GM13976 (cell line): Measurements from ENCODE around the gene C14orf180.

Experiments used
- DNase-seq: peaks from one replicate; pipeline ENCODE4 v3.0.0; 2012; ENCODE audit warnings: low spot score
- in situ Hi-C: fragments of 300-500 bp; cut with MboI; formaldehyde crosslinking; loops from one replicate; pipeline ENCODE4 v1.12.0; 2022; ENCODE audit warnings: low sequenced_read_pairs, mixed read lengths, inconsistent platforms; ENCODE audit not compliant: unreplicated experiment
- TF ChIP-seq, protein P1 (sequence below): IDR thresholded peaks from 2 replicates; pipeline ENCODE4 v1.5.1; 2012; ENCODE audit warnings: borderline replicate concordance, mild to moderate bottlenecking; ENCODE audit not compliant: insufficient read depth; ENCODE audit errors: extremely low read depth, missing control alignments, control extremely low read depth

C14orf180 gene

DNA sequence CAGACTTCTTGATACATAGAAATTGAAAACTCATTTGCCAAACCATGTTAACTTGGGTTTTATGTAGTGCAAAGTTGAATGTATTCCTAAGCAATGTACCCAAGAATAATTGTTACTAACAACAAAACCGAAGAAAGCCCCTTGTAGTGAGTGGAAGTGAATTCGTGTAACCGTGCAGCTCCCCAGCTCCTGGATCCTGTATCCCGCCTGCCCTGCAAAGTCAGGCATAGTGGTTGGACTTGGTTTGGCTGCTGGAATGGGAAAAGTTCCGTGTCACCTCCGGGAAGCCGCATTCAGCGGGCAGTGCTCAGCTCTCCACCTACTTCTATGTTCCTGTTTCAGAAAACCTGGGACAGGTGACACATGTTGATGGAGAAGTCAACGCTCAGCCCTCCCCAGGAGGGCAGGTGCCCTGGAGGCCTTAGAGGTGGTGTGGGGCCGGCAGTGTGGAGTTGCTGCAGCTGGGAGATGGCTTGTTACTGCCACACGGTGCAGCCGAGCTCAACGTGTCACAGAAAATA is 29.2 kb upstream of the C14orf180 start:
- in situ Hi-C loops, result no loop called here
- TF ChIP-seq, protein P1, sequence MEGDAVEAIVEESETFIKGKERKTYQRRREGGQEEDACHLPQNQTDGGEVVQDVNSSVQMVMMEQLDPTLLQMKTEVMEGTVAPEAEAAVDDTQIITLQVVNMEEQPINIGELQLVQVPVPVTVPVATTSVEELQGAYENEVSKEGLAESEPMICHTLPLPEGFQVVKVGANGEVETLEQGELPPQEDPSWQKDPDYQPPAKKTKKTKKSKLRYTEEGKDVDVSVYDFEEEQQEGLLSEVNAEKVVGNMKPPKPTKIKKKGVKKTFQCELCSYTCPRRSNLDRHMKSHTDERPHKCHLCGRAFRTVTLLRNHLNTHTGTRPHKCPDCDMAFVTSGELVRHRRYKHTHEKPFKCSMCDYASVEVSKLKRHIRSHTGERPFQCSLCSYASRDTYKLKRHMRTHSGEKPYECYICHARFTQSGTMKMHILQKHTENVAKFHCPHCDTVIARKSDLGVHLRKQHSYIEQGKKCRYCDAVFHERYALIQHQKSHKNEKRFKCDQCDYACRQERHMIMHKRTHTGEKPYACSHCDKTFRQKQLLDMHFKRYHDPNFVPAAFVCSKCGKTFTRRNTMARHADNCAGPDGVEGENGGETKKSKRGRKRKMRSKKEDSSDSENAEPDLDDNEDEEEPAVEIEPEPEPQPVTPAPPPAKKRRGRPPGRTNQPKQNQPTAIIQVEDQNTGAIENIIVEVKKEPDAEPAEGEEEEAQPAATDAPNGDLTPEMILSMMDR, result no peak
- no peak for DNase-seq

DNA sequence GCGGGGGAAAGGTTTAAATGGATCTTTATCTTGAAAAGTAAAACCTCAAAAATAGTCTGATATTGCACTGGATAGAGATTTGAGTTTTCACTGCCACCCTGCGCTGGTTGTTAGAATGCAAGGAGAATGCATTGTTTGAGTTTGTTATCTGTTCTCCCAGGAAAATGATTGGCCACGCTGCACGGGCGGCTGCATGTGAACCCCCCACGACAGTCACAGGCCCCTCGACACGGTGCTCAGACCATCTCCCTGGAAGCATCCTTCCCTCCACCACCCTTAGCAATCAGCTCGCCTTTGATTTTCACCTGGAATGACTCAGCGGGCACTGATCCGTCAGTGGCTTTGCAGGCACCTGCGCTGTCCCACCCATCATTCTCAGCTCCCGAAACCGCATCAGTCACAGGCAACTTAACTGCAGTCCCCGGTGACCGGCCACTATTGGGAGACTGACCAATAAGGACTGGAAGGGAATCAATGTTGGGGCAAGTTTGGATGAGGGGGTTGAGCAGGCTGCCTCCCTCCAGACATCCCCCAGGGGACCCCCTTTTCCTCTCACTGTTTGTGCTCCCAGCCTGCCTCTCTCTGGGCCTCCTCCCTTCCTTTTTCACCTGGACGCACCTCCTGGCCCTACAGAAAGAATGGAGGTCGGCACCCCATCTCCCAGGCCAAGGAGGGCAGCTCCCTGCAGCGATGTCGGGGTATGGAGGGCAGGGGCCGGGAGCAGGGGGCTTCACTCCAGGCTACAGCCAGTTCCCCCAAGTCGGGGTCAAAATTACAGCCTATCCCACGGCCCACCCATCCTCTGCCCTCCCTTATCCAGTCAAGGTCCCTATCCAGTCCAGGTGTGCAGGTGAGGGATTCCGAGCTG is 28.5 kb upstream of the C14orf180 start:
- TF ChIP-seq, protein P1, result no peak
- in situ Hi-C loops, result no loop called here
- peak; percentile 37 for DNase-seq

DNA sequence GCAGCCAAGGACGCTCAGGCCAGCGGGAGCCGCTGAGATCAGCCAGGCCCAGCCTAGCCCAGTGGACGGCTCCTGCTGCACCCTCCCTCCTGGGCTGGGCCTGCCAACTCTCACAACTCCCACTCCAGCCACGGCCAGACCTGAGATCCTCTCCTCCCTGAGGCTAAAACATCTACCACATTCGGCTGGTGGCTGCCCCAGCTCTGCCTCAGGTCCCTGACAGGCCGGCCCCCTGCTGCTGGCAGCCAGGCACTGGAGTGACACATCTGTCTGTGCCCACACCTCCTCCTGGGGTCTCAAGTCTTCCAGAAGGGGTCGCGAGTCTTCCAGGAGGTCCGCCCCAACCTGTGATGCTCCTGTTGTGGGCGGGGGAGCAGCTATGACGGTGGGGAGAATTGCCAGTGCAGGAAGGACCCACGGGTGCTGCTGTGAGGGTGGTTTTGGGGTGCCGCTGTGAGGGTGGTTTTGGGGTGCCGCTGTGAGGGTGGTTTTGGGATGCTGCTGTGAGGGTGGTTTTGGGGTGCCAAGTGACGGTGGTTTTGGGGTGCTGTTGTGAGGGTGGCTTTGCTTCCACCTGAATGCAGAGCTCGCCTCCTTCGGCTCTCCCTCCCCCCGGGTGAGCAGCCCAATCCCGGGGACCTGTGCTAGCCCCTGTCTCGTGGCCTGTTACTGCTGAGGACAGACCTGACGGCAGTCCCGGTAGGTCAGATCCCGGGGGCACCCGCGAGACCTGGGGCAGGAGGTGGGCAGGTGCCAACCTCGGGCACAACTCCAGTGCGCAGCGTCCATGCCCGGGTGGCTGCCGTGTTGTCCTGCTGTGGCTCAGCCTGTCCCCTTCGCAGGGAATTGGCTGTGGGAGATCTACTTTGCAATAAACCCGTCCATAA is 27.5 kb upstream of the C14orf180 start:
- TF ChIP-seq, protein P1, result no peak
- in situ Hi-C loops, result no loop called here
- no peak for DNase-seq

DNA sequence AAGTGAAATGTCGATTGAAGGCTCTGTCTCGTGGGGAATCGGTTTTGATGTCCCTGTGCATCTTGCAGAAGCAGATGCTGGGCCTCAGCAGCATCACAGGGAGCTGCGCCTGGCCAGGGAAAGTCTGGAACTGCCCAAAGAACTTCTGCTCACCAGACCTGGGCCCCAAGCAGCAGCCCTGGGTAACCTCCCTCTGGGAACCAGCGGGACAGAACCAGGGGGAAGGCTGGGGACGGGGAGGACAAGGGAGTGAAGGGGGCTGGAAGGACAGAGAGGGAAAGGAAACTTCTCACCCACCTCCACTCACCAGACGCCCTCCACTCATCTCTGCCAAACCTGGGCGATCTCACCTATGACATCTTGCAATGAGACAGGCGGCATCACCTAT is 26.8 kb upstream of the C14orf180 start:
- DNase-seq, result no peak
- TF ChIP-seq, protein P1, result no peak
- in situ Hi-C loops, result no loop called here

DNA sequence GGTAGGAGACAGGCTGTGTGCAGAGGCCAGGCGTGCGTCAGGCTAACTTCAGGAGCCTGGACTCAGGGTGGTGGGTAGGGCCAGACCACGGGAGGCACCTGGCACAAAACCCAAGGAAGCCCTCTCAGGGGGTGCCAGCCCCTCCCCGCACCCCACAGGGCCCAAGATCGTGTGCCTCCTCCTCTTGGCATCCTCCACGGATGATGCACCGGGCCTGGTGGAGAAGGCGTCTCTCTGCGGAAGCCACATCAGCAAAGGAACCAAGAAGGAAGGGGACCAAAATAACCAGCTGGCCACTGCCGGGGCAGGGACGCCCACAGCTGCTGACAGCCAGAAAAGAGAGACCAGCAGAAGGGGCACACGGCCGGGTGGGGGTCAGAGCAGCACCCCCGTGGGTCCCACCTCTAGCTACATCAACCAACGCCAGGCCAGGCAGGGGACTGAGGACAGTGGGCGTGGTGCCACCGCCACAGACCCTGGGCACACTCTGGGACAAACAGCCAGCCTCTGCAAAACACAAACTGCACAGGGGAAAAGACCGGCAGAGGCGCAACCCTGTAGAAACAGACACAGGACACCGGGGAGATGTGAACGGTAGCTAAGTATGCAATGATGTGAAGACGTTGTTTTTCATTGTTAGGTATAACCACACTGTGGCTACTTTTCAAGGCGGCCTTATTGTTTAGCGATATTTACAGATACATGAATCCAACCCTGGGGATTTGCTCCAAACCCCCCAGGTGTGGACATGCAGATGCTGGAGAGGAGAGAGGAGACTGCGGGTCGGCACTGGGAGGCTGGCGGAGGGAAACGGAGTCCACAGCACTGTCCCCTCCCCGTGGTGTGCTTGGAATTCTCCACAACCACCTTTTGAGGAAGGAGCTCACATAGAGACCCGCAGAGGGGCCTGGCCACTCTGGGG is 26.1 kb upstream of the C14orf180 start:
- in situ Hi-C loops, result no loop called here
- TF ChIP-seq, protein P1, result no peak
- DNase-seq, result no peak

DNA sequence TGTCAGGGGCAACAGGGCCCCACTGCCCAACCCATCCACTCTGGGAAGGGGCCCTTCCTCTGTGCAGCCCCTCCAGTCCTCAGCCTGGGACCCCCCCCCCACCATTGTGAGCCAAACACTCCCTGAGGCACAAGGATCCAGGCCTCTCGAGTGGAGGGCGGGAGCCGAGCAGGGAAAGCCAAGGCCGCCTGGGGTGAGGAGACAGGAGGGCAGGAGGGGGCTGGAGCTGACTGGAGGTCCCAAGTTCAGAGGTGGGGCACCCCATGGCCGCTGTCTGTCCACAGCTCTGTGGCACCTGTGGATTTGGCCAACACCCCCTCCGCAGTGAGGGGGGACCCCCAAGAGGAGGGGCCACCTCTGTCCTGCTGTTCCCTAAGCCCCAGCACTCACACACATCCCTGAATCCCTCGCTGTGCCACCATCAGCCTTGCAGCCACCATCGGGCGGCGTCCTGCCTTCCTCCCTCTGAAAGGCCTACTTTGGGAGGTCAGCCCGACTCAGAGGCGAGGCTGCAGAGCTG is 25.4 kb upstream of the C14orf180 start:
- TF ChIP-seq, protein P1, result no peak
- in situ Hi-C loops, result no loop called here
- DNase-seq, result no peak
